ENCODE measurements around the gene GTPBP4. TPM values are rescaled to one million over a fixed set of nuclear protein-coding genes. Genes with fewer than 3 reads are reported as not detected.

GTPBP4 gene
- total RNA-seq, 2 donors from 2014 or later: 31.7 to 105 TPM

GRCh38 chr10:970311-971149 lies 17.7 kb upstream of the GTPBP4 start:
- ATAC-seq (ENCODE audit: insufficient number of reproducible peaks, low FRiP score, low read depth): no peak

GRCh38 chr10:971150-971542 lies 17.1 kb upstream of the GTPBP4 start:
- Histone ChIP-seq H3K9me3 (no peaks in the 10 kb centered on the region), H3K4me1 (ENCODE audit: control insufficient read depth in 1 of 2, low read depth in 2 of 2) (peaks cover 5 to 9% of the 10 kb centered on the region in 2 donors), H3K36me3 (no peaks in the 10 kb centered on the region), H3K27me3 (replicated peaks; ENCODE audit: insufficient read depth) (no peaks in the 10 kb centered on the region), H3K27ac (no peak overlapping the region), H3K4me3 (no peak overlapping the region)
- no peak for ATAC-seq (ENCODE audit: insufficient number of reproducible peaks, low FRiP score, low read depth)
- no peak for DNase-seq (ENCODE audit: low spot score)
- TF ChIP-seq CTCF (IDR thresholded peaks at IDR 0.05): no peak

More at GRCh38 chr10:970311-971149, 17.7 kb upstream of the GTPBP4 start:
- Histone ChIP-seq H3K27me3 (replicated peaks; ENCODE audit: insufficient read depth) (no peaks in the 10 kb centered on the region), H3K4me1 (ENCODE audit: control insufficient read depth in 1 of 2, low read depth in 2 of 2) (peaks cover 5 to 9% of the 10 kb centered on the region in 2 donors), H3K4me3 (peak overlapping the region; percentile 2), H3K27ac (no peak overlapping the region), H3K9me3 (no peaks in the 10 kb centered on the region), H3K36me3 (no peaks in the 10 kb centered on the region)
- DNase-seq (ENCODE audit: low spot score): no peak
- no peak for TF ChIP-seq CTCF (IDR thresholded peaks at IDR 0.05)

- H3K27me3 ChIP-seq (replicated peaks; ENCODE audit: insufficient read depth): no peaks in the 10 kb centered on the region
- H3K4me3 ChIP-seq: no peak overlapping the region
- H3K9me3 ChIP-seq: no peaks in the 10 kb centered on the region
- ATAC-seq (ENCODE audit: insufficient number of reproducible peaks, low FRiP score, low read depth): no peak
- H3K4me1 ChIP-seq (ENCODE audit: control insufficient read depth in 1 of 2, low read depth in 2 of 2): peaks cover 5 to 9% of the 10 kb centered on the region in 2 donors
- no peak for DNase-seq (ENCODE audit: low spot score)
- TF ChIP-seq CTCF (IDR thresholded peaks at IDR 0.05): no peak
- H3K27ac ChIP-seq: no peak overlapping the region
- no peaks in the 10 kb centered on the region for H3K36me3 ChIP-seq
Measured at GRCh38 chr10:971613-972012, 16.6 kb upstream of the GTPBP4 start.

- Histone ChIP-seq H3K36me3 (no peaks in the 10 kb centered on the region), H3K27ac (no peak overlapping the region), H3K4me1 (ENCODE audit: control insufficient read depth in 1 of 2, low read depth in 2 of 2) (peaks cover 5 to 9% of the 10 kb centered on the region in 2 donors), H3K9me3 (no peaks in the 10 kb centered on the region), H3K4me3 (no peak overlapping the region), H3K27me3 (replicated peaks; ENCODE audit: insufficient read depth) (no peaks in the 10 kb centered on the region)
- ATAC-seq (ENCODE audit: insufficient number of reproducible peaks, low FRiP score, low read depth): no peak
- no peak for TF ChIP-seq CTCF (IDR thresholded peaks at IDR 0.05)
- DNase-seq (ENCODE audit: low spot score): no peak
Measured at GRCh38 chr10:972763-973162, 15.5 kb upstream of the GTPBP4 start.

- H3K9me3 ChIP-seq: peaks cover 8% of the 10 kb centered on the region
- H3K4me1 ChIP-seq (ENCODE audit: control insufficient read depth in 1 of 2, low read depth in 2 of 2): peaks cover 5 to 9% of the 10 kb centered on the region in 2 donors
- no peak for TF ChIP-seq CTCF (IDR thresholded peaks at IDR 0.05)
- H3K4me3 ChIP-seq: no peak overlapping the region
- DNase-seq (ENCODE audit: low spot score) (no peak), ATAC-seq (ENCODE audit: insufficient number of reproducible peaks, low FRiP score, low read depth) (no peak)
- no peaks in the 10 kb centered on the region for H3K27me3 ChIP-seq (replicated peaks; ENCODE audit: insufficient read depth)
- no peaks in the 10 kb centered on the region for H3K36me3 ChIP-seq
- H3K27ac ChIP-seq: no peak overlapping the region
Measured at GRCh38 chr10:974038-974784, 14.0 kb upstream of the GTPBP4 start.

Measured in thoracic aorta (tissue), 2 donors.